ENCODE measurements around the gene SASH1. TPM values are rescaled to one million over a fixed set of nuclear protein-coding genes. Genes with fewer than 3 reads are reported as not detected.

The SASH1 gene
- polyA plus RNA-seq, 1 experiment: 27.0 TPM

DNA sequence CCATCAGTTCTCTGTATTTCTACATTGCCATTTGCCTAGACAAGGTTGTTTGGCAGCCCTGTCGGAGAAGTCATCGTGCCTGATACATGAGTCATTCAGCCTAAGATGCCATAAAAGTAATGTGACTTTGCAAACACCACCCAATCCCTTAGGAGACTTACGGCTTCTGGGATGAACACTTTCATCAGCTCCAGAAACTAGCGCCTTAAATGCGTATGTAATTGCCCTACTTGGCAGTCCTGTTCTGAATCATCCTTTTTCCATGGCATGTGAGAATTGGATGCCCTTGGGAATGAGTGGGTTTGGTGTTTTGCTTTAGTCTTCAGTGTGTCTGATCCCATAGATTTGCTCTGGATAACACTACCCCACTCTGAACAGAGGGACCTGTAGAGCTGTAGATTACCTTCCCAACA, 158.5 kb downstream of the SASH1 start:
- Histone ChIP-seq H3K27ac (ENCODE audit: low read depth, low read length) (no peak overlapping the region), H3K9me3 (ENCODE audit: control insufficient read depth, insufficient read depth, low read length) (no peaks in the 10 kb centered on the region), H3K4me3 (ENCODE audit: low read depth, low read length) (no peak overlapping the region), H3K27me3 (ENCODE audit: control insufficient read depth, insufficient read depth, low read length) (no peaks in the 10 kb centered on the region)
- ChIA-PET POLR2A (no interaction called here), CTCF (no interaction called here)
- TF ChIP-seq, protein P1, sequence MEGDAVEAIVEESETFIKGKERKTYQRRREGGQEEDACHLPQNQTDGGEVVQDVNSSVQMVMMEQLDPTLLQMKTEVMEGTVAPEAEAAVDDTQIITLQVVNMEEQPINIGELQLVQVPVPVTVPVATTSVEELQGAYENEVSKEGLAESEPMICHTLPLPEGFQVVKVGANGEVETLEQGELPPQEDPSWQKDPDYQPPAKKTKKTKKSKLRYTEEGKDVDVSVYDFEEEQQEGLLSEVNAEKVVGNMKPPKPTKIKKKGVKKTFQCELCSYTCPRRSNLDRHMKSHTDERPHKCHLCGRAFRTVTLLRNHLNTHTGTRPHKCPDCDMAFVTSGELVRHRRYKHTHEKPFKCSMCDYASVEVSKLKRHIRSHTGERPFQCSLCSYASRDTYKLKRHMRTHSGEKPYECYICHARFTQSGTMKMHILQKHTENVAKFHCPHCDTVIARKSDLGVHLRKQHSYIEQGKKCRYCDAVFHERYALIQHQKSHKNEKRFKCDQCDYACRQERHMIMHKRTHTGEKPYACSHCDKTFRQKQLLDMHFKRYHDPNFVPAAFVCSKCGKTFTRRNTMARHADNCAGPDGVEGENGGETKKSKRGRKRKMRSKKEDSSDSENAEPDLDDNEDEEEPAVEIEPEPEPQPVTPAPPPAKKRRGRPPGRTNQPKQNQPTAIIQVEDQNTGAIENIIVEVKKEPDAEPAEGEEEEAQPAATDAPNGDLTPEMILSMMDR (IDR thresholded peaks at IDR 0.05; ENCODE audit: low read depth, low read length): no peak
- DNase-seq (ENCODE audit: low read depth, low spot score): no peak

DNA sequence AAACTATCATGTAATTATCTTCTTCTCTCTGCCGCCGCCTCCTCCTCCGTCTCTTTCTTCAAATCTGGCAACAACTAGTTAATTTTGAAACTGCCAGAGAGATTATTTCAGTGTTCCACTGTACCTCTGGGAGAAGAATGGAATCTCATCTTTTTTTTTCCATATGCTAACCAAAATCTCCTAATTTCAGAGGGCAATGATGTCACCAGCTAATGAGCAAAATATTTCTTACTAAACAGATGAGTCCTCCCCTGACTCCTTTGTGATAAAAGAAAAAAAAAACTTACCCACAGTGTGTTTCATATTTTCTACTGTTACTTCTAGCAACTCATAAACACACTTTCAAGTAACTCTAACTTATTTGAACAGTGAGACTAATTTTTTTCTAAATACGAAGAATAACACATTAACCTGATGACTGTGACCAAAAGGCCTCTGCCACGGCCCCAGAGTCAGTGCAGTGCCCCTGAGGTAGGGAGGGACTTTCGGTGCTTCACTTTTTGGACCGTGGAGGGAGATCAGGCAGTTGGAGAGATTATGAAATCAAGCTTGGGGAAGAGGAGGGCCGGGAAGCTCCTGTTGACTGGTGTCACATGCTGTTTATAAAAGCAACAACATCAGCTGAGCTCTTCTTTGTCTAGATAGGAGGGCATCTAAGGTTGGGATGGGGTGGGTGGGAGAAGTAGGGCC, 159.6 kb downstream of the SASH1 start:
- Histone ChIP-seq H3K9me3 (ENCODE audit: control insufficient read depth, insufficient read depth, low read length) (no peaks in the 10 kb centered on the region), H3K4me3 (ENCODE audit: low read depth, low read length) (no peak overlapping the region), H3K27me3 (ENCODE audit: control insufficient read depth, insufficient read depth, low read length) (no peaks in the 10 kb centered on the region), H3K27ac (ENCODE audit: low read depth, low read length) (no peak overlapping the region)
- DNase-seq (ENCODE audit: low read depth, low spot score): no peak
- ChIA-PET CTCF (interaction anchor here (0.6 kb wide), 1 partner anchor 336 kb away, joined by 3 read pairs; no protein-coding TSS in a partner anchor), POLR2A (no interaction called here)
- TF ChIP-seq, protein P1 (IDR thresholded peaks at IDR 0.05; ENCODE audit: low read depth, low read length): no peak

DNA sequence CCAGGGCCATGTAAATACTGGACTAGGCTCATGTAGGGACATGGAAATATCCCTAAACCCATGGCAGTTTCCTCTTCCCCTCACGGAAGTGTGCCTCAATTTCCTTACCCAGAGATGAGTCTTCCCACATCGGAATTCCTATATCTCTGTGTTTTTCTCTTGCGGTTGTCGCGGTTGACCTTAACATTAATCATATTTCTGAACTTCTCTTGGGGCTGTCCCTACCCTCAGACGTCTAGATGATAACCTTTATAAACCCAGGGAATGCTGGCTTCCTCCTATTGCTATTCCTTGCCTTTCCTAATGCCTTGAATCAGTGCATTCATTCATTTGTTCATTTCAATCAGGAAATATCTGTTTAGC, 160.1 kb downstream of the SASH1 start:
- TF ChIP-seq, protein P1 (IDR thresholded peaks at IDR 0.05; ENCODE audit: low read depth, low read length): no peak
- H3K27ac ChIP-seq (ENCODE audit: low read depth, low read length): no peak overlapping the region
- ChIA-PET POLR2A (no interaction called here), CTCF (interaction anchor here (0.6 kb wide), 1 partner anchor 337 kb away, joined by 3 read pairs; no protein-coding TSS in a partner anchor)
- no peaks in the 10 kb centered on the region for H3K9me3 ChIP-seq (ENCODE audit: control insufficient read depth, insufficient read depth, low read length)
- H3K4me3 ChIP-seq (ENCODE audit: low read depth, low read length): no peak overlapping the region
- H3K27me3 ChIP-seq (ENCODE audit: control insufficient read depth, insufficient read depth, low read length): no peaks in the 10 kb centered on the region
- DNase-seq (ENCODE audit: low read depth, low spot score): no peak

DNA sequence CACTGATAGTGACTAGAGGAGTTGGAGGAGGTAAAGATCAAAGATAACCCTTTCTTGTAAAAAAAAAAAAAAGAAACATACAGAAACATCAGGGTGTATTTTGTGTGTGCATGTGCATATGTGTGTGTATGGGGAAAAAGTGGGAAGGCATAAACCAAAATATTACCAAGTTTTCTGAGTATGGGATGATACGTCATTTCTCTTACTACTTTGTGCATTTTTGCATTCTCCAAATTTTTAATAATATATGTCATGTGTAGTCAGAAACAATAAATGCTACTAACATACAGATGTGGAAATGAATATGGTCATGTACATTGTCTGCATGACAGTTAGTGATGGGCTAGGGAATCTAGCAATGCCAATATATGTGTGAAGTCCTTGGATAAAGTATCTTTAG, 161.1 kb downstream of the SASH1 start:
- Histone ChIP-seq H3K27me3 (ENCODE audit: control insufficient read depth, insufficient read depth, low read length) (no peaks in the 10 kb centered on the region), H3K27ac (ENCODE audit: low read depth, low read length) (no peak overlapping the region), H3K4me3 (ENCODE audit: low read depth, low read length) (no peak overlapping the region), H3K9me3 (ENCODE audit: control insufficient read depth, insufficient read depth, low read length) (no peaks in the 10 kb centered on the region)
- ChIA-PET POLR2A (no interaction called here), CTCF (interaction anchor here (0.6 kb wide), 1 partner anchor 331 kb away, joined by 3 read pairs; no protein-coding TSS in a partner anchor)
- TF ChIP-seq, protein P1 (IDR thresholded peaks at IDR 0.05; ENCODE audit: low read depth, low read length): no peak
- no peak for DNase-seq (ENCODE audit: low read depth, low spot score)

DNA sequence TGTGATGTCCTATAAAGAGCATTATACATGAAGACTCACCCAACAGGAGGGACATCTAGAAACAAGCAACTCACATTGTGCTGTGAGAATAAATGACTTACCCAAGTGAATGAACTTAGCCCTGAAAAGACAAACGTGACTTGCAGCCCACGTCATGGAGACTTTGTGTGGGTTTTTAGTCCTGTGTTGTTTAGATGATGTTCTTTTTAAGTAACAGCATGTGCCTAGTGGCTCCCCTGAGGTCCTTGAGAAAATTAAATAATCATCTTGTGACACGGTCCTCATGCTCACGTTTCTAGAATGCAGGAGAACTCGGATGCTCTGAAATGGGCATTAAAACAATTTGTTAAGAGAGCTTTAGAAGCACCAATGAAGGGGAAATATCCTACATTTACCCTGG, 165.1 kb downstream of the SASH1 start:
- no peaks in the 10 kb centered on the region for H3K9me3 ChIP-seq (ENCODE audit: control insufficient read depth, insufficient read depth, low read length)
- POLR2A ChIA-PET: interaction anchor here (2.8 to 3.2 kb wide), 2 partner anchors 17 to 23 kb away, joined by 24 to 27 read pairs; no protein-coding TSS in a partner anchor
- no peaks in the 10 kb centered on the region for H3K27me3 ChIP-seq (ENCODE audit: control insufficient read depth, insufficient read depth, low read length)
- no peak for DNase-seq (ENCODE audit: low read depth, low spot score)
- H3K27ac ChIP-seq (ENCODE audit: low read depth, low read length): peak overlapping the region; percentile 33
- TF ChIP-seq, protein P1 (IDR thresholded peaks at IDR 0.05; ENCODE audit: low read depth, low read length): no peak
- H3K4me3 ChIP-seq (ENCODE audit: low read depth, low read length): peak overlapping the region; percentile 62
- CTCF ChIA-PET: no interaction called here
